SK-N-SH (cell line): ENCODE measurements around the gene CPAMD8.

ENCODE experiments used
- POLR2AphosphoS5 ChIP-seq: IDR thresholded peaks from 2 replicates; pipeline ENCODE4 v1.6.1; 2012; ENCODE audit warnings: low read depth, low read length
- RCOR1 ChIP-seq: fragments of 150-350 bp; IDR thresholded peaks from 2 replicates; pipeline ENCODE4 v1.6.1; 2017; ENCODE audit warnings: antibody characterized with exemption, low read length
- RXRA ChIP-seq: IDR thresholded peaks from 2 replicates; pipeline ENCODE4 v1.4.0; 2012; ENCODE audit warnings: low read depth, mild to moderate bottlenecking, borderline replicate concordance
- TF ChIP-seq, protein P1 (sequence below): fragments of 200-600 bp; sonication (generic); IDR thresholded peaks from 2 replicates; pipeline ENCODE4 v1.6.1; 2017; ENCODE audit warnings: antibody characterized with exemption, mild to moderate bottlenecking, moderate library complexity
- TF ChIP-seq, protein P2 (sequence below): IDR thresholded peaks from 2 replicates; pipeline ENCODE4 v1.4.0; 2012; ENCODE audit warnings: low read depth

GRCh38 chr19:17073869-17074633, 47.4 kb upstream of the CPAMD8 start:
- TF ChIP-seq, protein P1, sequence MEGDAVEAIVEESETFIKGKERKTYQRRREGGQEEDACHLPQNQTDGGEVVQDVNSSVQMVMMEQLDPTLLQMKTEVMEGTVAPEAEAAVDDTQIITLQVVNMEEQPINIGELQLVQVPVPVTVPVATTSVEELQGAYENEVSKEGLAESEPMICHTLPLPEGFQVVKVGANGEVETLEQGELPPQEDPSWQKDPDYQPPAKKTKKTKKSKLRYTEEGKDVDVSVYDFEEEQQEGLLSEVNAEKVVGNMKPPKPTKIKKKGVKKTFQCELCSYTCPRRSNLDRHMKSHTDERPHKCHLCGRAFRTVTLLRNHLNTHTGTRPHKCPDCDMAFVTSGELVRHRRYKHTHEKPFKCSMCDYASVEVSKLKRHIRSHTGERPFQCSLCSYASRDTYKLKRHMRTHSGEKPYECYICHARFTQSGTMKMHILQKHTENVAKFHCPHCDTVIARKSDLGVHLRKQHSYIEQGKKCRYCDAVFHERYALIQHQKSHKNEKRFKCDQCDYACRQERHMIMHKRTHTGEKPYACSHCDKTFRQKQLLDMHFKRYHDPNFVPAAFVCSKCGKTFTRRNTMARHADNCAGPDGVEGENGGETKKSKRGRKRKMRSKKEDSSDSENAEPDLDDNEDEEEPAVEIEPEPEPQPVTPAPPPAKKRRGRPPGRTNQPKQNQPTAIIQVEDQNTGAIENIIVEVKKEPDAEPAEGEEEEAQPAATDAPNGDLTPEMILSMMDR = no peak
- TF ChIP-seq RXRA (no peak), POLR2AphosphoS5 (no peak), RCOR1 (no peak)
- TF ChIP-seq, protein P2, sequence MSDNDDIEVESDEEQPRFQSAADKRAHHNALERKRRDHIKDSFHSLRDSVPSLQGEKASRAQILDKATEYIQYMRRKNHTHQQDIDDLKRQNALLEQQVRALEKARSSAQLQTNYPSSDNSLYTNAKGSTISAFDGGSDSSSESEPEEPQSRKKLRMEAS = no peak
